IMR-90 (cell line): ENCODE measurements around the gene ANO1. TPM values are rescaled to one million over a fixed set of nuclear protein-coding genes. Genes with fewer than 3 reads are reported as not detected.

Source experiments
- ATAC-seq: fragments of 200-7000 bp; cut with Tn5 transposase; 2 replicates; pipeline ENCODE4 v1.9.1; 2020; ENCODE audit warnings: low read depth, mild to moderate bottlenecking, moderate library complexity
- BruUV-seq: library from RNA; stranded (reverse); fragments of 400-500 nt; replicated peaks from 2 replicates; lab custom pipeline; 2021; lab: Mats Ljungman, UMichigan
- CTCF ChIA-PET: fragments of 300-600 bp; formaldehyde crosslinking; extraction: SDS; loops from one replicate; lab custom pipeline; 2021; ENCODE audit warnings: antibody characterized with exemption; lab: Yijun Ruan, JAX
- POLR2A ChIA-PET: fragments of 300-600 bp; sonication (Branson Sonifier 250); formaldehyde crosslinking; loops from one replicate; lab custom pipeline; 2022; ENCODE audit warnings: antibody characterized with exemption; ENCODE audit not compliant: unreplicated experiment; lab: Charles Lee
- DNase-seq: peaks from one replicate; pipeline ENCODE4 v3.0.0; 2013
- H2AFZ ChIP-seq: replicated peaks from 2 replicates; pipeline ENCODE3; 2013; ENCODE audit warnings: low read length, mild to moderate bottlenecking; ENCODE audit not compliant: poor library complexity
- H2AK5ac ChIP-seq: 2 replicates; pipeline ENCODE4 v1.6.1; 2013; ENCODE audit warnings: low read depth, low read length, inconsistent platforms
- H2AK9ac ChIP-seq: replicated peaks from 2 replicates; pipeline ENCODE3; 2013; ENCODE audit warnings: mild to moderate bottlenecking, low read depth, low read length, moderate library complexity; ENCODE audit not compliant: poor library complexity
- H2BK120ac ChIP-seq: 2 replicates; pipeline ENCODE4 v1.6.1; 2013; ENCODE audit warnings: low read depth, low read length, inconsistent platforms
- H2BK15ac ChIP-seq: 3 replicates; pipeline ENCODE4 v1.6.1; 2013; ENCODE audit warnings: low read depth, low read length, inconsistent platforms
- H2BK20ac ChIP-seq: 2 replicates; pipeline ENCODE4 v1.6.1; 2013; ENCODE audit warnings: low read depth, mild to moderate bottlenecking, inconsistent platforms, low read length, moderate library complexity
- H2BK5ac ChIP-seq: 2 replicates; pipeline ENCODE4 v1.6.1; 2013; ENCODE audit warnings: mild to moderate bottlenecking, low read depth, low read length, inconsistent platforms; ENCODE audit not compliant: poor library complexity, severe bottlenecking
- H3K14ac ChIP-seq: replicated peaks from 2 replicates; pipeline ENCODE4 v1.6.1; 2013; ENCODE audit warnings: low read depth, low read length, inconsistent platforms
- H3K18ac ChIP-seq: 2 replicates; pipeline ENCODE4 v1.6.1; 2013; ENCODE audit warnings: low read depth, low read length, control low read depth
- H3K23ac ChIP-seq: 2 replicates; pipeline ENCODE4 v1.6.1; 2013; ENCODE audit warnings: low read depth, low read length, inconsistent platforms
- H3K27ac ChIP-seq: 2 replicates; pipeline ENCODE4 v1.5.1; 2013; ENCODE audit warnings: mild to moderate bottlenecking, control low read depth, low read length; ENCODE audit not compliant: insufficient read depth
- H3K27me3 ChIP-seq: 2 replicates; pipeline ENCODE4 v1.6.1; 2013; ENCODE audit warnings: low read length; ENCODE audit not compliant: control insufficient read depth, insufficient read depth
- H3K36me3 ChIP-seq: 2 replicates; pipeline ENCODE4 v1.6.1; 2013; ENCODE audit warnings: low read length, mixed read lengths; ENCODE audit not compliant: control insufficient read depth, insufficient read depth
- H3K4ac ChIP-seq: 2 replicates; pipeline ENCODE4 v1.6.1; 2013; ENCODE audit warnings: low read depth, low read length, inconsistent platforms
- H3K4me1 ChIP-seq: 2 replicates; pipeline ENCODE4 v1.6.1; 2013; ENCODE audit warnings: low read length, mixed read lengths; ENCODE audit not compliant: control insufficient read depth, insufficient read depth
- H3K4me2 ChIP-seq: 2 replicates; pipeline ENCODE4 v1.6.1; 2013; ENCODE audit warnings: low read depth, mild to moderate bottlenecking, control low read depth, low read length, moderate library complexity
- H3K4me3 ChIP-seq: 2 replicates; pipeline ENCODE4 v1.5.1; 2013; ENCODE audit warnings: low read depth, mild to moderate bottlenecking, control low read depth, low read length, moderate library complexity; ENCODE audit not compliant: insufficient read depth
- H3K56ac ChIP-seq: 2 replicates; pipeline ENCODE4 v1.6.1; 2013; ENCODE audit warnings: low read length, inconsistent platforms; ENCODE audit not compliant: insufficient read depth; ENCODE audit errors: extremely low read depth
- H3K79me1 ChIP-seq, 2 experiments: 2 replicates each; pipeline ENCODE4 v1.6.1; 2013; ENCODE audit warnings: low read length in 2 of 2, inconsistent platforms in 1 of 2, low read depth in 1 of 2
- H3K9ac ChIP-seq: 2 replicates; pipeline ENCODE4 v1.6.1; 2013; ENCODE audit warnings: low read depth, low read length, control low read depth
- H3K9me1 ChIP-seq: 2 replicates; pipeline ENCODE4 v1.6.1; 2013; ENCODE audit warnings: low read length, inconsistent platforms; ENCODE audit not compliant: insufficient read depth
- H3K9me3 ChIP-seq: 2 replicates; pipeline ENCODE4 v1.6.1; 2013; ENCODE audit warnings: low read length; ENCODE audit not compliant: control insufficient read depth, insufficient read depth
- H4K20me1 ChIP-seq: 2 replicates; pipeline ENCODE4 v1.6.1; 2013; ENCODE audit warnings: low read length, inconsistent platforms; ENCODE audit not compliant: insufficient read depth
- H4K5ac ChIP-seq: 2 replicates; pipeline ENCODE4 v1.6.1; 2013; ENCODE audit warnings: mild to moderate bottlenecking, low read depth, low read length, control low read depth
- H4K8ac ChIP-seq, 2 experiments: 2 replicates each; pipeline ENCODE4 v1.6.1; 2013; ENCODE audit warnings: low read depth in 2 of 2, low read length in 2 of 2, control low read depth in 1 of 2, inconsistent platforms in 1 of 2
- H4K91ac ChIP-seq: 2 replicates; pipeline ENCODE4 v1.6.1; 2013; ENCODE audit warnings: low read depth, low read length, inconsistent platforms; ENCODE audit not compliant: insufficient read depth
- BHLHE40 ChIP-seq: fragments of 150-350 bp; IDR thresholded peaks from 2 replicates; pipeline ENCODE4 v1.6.1; 2016; ENCODE audit warnings: mild to moderate bottlenecking, low read depth, low read length
- CHD1 ChIP-seq: IDR thresholded peaks from 2 replicates; pipeline ENCODE4 v1.6.1; 2012; ENCODE audit warnings: low read depth, low read length, improper control_type of control experiment
- FOS ChIP-seq: fragments of 150-350 bp; IDR thresholded peaks from 2 replicates; pipeline ENCODE4 v1.6.1; 2016; ENCODE audit warnings: low read depth, low read length
- MAZ ChIP-seq: IDR thresholded peaks from 2 replicates; pipeline ENCODE4 v1.6.1; 2012; ENCODE audit warnings: low read depth, mild to moderate bottlenecking, low read length, improper control_type of control experiment, moderate library complexity, borderline replicate concordance
- RCOR1 ChIP-seq: IDR thresholded peaks from 2 replicates; pipeline ENCODE4 v1.6.1; 2012; ENCODE audit warnings: mild to moderate bottlenecking, low read length, improper control_type of control experiment; ENCODE audit not compliant: insufficient replicate concordance
- RFX5 ChIP-seq: IDR thresholded peaks from 2 replicates; pipeline ENCODE4 v1.8.0; 2012; ENCODE audit warnings: low read depth, mild to moderate bottlenecking, low read length, moderate library complexity
- WGBS, 2 experiments: methylation state at CpG; one replicate each; pipeline versions ENCODE4 v1.1.5 to v1.1.7; 2013; ENCODE audit warnings: missing lambda C conversion rate in 2 of 2; ENCODE audit not compliant: insufficient read length in 1 of 2; ENCODE audit errors: extremely low coverage in 2 of 2; 5-methylcytosine and 5-hydroxymethylcytosine counted together
- dilution Hi-C: fragments of 300-500 bp; cut with HindIII; formaldehyde crosslinking; loops from one replicate; pipeline ENCODE4 v1.14.3; 2018; ENCODE audit warnings: low sequenced_read_pairs; ENCODE audit not compliant: unreplicated experiment
- in situ Hi-C: fragments of 300-500 bp; cut with MboI; formaldehyde crosslinking; loops from 3 replicates; pipeline ENCODE4 v1.14.3; 2019; ENCODE audit warnings: low sequenced_read_pairs, inconsistent platforms, mixed read lengths
- intact Hi-C: fragments of 100-400 bp; cut with micrococcal nuclease; formaldehyde crosslinking; loops from 2 replicates; pipeline ENCODE4 v1.10.0; 2022
- polyA plus RNA-seq, 3 experiments: library from polyadenylated mRNA; depleted of rRNA; stranded (reverse); fragments of >200 nt; gene quantifications; 2 replicates each; pipeline ENCODE4 v1.2.3, GENCODE V29; 2012; ENCODE audit warnings: low replicate concordance in 1 of 3
- total RNA-seq: library from RNA; depleted of rRNA; stranded (reverse); fragments of >200 nt; gene quantifications from 2 replicates; pipeline ENCODE4 v1.2.3, GENCODE V29; 2012
- TF ChIP-seq, protein P1 (sequence below): conservative IDR thresholded peaks from 2 replicates; pipeline ENCODE4 v1.5.1; 2012; ENCODE audit warnings: mild to moderate bottlenecking, low read depth, low read length, improper control_type of control experiment

Gene ANO1
- total and polyA plus RNA-seq, 2 of the 4 experiments (the other 2 are of a cell fraction), result 4.1 to 10.7 TPM

DNA sequence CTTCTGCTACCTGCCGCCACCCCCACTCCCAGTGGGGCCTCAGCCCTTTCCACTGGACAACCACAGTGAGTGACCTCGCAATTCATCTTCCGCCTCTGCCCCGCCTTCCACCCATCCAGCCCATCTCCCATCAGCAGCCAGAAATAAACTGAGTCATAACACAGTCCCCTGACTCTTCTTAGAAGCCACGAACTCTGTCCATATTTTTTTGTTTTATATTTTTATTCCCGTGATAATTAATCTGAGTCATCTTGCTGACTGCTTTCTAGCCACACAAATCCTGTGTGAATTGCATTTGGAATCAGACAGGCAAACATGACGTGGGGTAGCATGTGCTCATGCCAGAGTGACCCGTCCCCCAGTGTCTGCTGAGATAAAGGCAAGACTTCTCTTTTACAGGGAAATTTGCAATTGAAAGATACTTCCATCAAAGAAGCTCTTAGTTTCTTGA, 132.0 kb downstream of the ANO1 start:
- Histone ChIP-seq H2AK5ac (no peak overlapping the region), H4K8ac (no peak overlapping the region), H2BK15ac (no peak overlapping the region), H4K20me1 (peaks cover 56% of the 10 kb centered on the region), H3K4me2 (no peak overlapping the region), H3K4me1 (no peaks in the 10 kb centered on the region; the same call in 1 of the 2 replicates), H3K56ac (no peak overlapping the region), H2BK20ac (no peak overlapping the region), H3K9me1 (peaks cover 14% of the 10 kb centered on the region), H3K4me3 (no peak overlapping the region), H3K79me1 (peaks cover 17 to 51% of the 10 kb centered on the region in 2 experiments; a peak in 3 of 4 replicates), H2BK5ac (no peak overlapping the region), H2BK120ac (no peak overlapping the region), H3K27me3 (no peaks in the 10 kb centered on the region), H3K4ac (no peak overlapping the region), H4K5ac (no peak overlapping the region), H3K36me3 (peaks cover 36% of the 10 kb centered on the region), H3K9me3 (no peaks in the 10 kb centered on the region), H3K27ac (no peak overlapping the region), H3K14ac (no peak overlapping the region), H3K23ac (no peak overlapping the region), H2AFZ (no peak overlapping the region), H4K91ac (no peak overlapping the region), H3K18ac (no peak overlapping the region), H2AK9ac (no peak overlapping the region), H3K9ac (no peak overlapping the region)
- DNase-seq (peak; percentile 68), ATAC-seq (peak; percentile 24; the same call in 1 of the 2 replicates)
- TF ChIP-seq FOS, result 0 out of 2 replicates have a peak, but pooled peaks have one; percentile 17
- TF ChIP-seq RCOR1, result no peak
- TF ChIP-seq BHLHE40, result peak; percentile 42; the same call in 1 of the 2 replicates
- TF ChIP-seq, protein P1, sequence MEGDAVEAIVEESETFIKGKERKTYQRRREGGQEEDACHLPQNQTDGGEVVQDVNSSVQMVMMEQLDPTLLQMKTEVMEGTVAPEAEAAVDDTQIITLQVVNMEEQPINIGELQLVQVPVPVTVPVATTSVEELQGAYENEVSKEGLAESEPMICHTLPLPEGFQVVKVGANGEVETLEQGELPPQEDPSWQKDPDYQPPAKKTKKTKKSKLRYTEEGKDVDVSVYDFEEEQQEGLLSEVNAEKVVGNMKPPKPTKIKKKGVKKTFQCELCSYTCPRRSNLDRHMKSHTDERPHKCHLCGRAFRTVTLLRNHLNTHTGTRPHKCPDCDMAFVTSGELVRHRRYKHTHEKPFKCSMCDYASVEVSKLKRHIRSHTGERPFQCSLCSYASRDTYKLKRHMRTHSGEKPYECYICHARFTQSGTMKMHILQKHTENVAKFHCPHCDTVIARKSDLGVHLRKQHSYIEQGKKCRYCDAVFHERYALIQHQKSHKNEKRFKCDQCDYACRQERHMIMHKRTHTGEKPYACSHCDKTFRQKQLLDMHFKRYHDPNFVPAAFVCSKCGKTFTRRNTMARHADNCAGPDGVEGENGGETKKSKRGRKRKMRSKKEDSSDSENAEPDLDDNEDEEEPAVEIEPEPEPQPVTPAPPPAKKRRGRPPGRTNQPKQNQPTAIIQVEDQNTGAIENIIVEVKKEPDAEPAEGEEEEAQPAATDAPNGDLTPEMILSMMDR, result no peak
- TF ChIP-seq RFX5, result no peak
- TF ChIP-seq CHD1, result no peak
- no peak for TF ChIP-seq MAZ
- no TSS peak for BruUV-seq
- POLR2A ChIA-PET, result no interaction called here
- WGBS, 2 experiments, result no CpG with 5 or more reads among the region's 8 CpGs
- dilution Hi-C loops (no loop called here), in situ Hi-C loops (no loop called here), intact Hi-C loops (no loop called here)
- CTCF ChIA-PET, result no interaction called here
